Spleen (tissue), 11 donors: ENCODE results near the gene PRSS56. TPM values are rescaled to one million over a fixed set of nuclear protein-coding genes. Genes with fewer than 3 reads are reported as not detected.
"Not testable (repeated sequence)": the region's sequence is repeated elsewhere in the genome, so short reads cannot be mapped to it uniquely, and the experiment has no call there.

Source experiments
- DNase-seq: peaks from one replicate; pipeline ENCODE4 v3.0.0-alpha.2; 2020
- H3K27ac ChIP-seq, 8 donors: fragments of 200-600 bp; sonication (generic) in 7 of 8; 1 replicate in 4 of 8; 2 replicates in 4 of 8; pipeline versions ENCODE4 v1.5.0 to v1.8.0; 2016 to 2021; ENCODE audit warnings: inconsistent platforms in 4 of 8, mild to moderate bottlenecking in 4 of 8, moderate library complexity in 1 of 8
- H3K27me3 ChIP-seq, 7 donors: fragments of 200-600 bp; sonication (generic) in 6 of 7; replicated peaks in 1 of 7; 1 replicate in 4 of 7; 2 replicates in 3 of 7; pipeline versions ENCODE4 v1.5.0 to v1.8.0; 2016 to 2021; ENCODE audit warnings: inconsistent platforms in 3 of 7, mild to moderate bottlenecking in 1 of 7
- H3K36me3 ChIP-seq, 6 donors: fragments of 200-600 bp; sonication (generic) in 5 of 6; 1 replicate in 4 of 6; 2 replicates in 2 of 6; pipeline versions ENCODE4 v1.5.0 to v1.8.0; 2016 to 2021; ENCODE audit warnings: inconsistent platforms in 2 of 6
- H3K4me1 ChIP-seq, 6 donors: fragments of 200-600 bp; sonication (generic) in 5 of 6; 1 replicate in 3 of 6; 2 replicates in 3 of 6; pipeline versions ENCODE4 v1.5.0 to v1.8.0; 2016 to 2021; ENCODE audit warnings: inconsistent platforms in 3 of 6
- H3K4me3 ChIP-seq, 8 donors: fragments of 200-600 bp; sonication (generic) in 7 of 8; 1 replicate in 4 of 8; 2 replicates in 4 of 8; pipeline versions ENCODE4 v1.5.0 to v1.8.0; 2016 to 2021; ENCODE audit warnings: inconsistent platforms in 4 of 8, mild to moderate bottlenecking in 4 of 8, moderate library complexity in 2 of 8
- H3K9me3 ChIP-seq, 8 donors: fragments of 200-600 bp; sonication (generic) in 7 of 8; 1 replicate in 4 of 8; 2 replicates in 4 of 8; pipeline versions ENCODE4 v1.5.0 to v1.8.0; 2016 to 2021; ENCODE audit warnings: inconsistent platforms in 4 of 8
- POLR2A ChIP-seq, 3 donors: fragments of 450-650 bp; IDR thresholded peaks; one replicate each; pipeline ENCODE4 v1.5.1; 2017; ENCODE audit warnings: antibody characterized with exemption in 3 of 3, mild to moderate bottlenecking in 1 of 3
- POLR2AphosphoS5 ChIP-seq, 3 donors: sonication (generic); formaldehyde crosslinking; IDR thresholded peaks; one replicate each; pipeline ENCODE4 v1.5.1; 2017; ENCODE audit warnings: antibody characterized with exemption in 3 of 3
- WGBS, 5 donors: extraction: QIAGEN DNeasy Blood & Tissue Kit in 3 of 5; methylation state at CpG; one replicate each; pipeline versions ENCODE4 v1.1.5 to v1.1.7; 2013 to 2018; 5-methylcytosine and 5-hydroxymethylcytosine counted together
- intact Hi-C: fragments of 100-400 bp; cut with DNase I; formaldehyde crosslinking; loops from one replicate; pipeline ENCODE4 v1.15.0; 2023; ENCODE audit warnings: low total_unique reads
- polyA plus RNA-seq, 3 donors: library from polyadenylated mRNA; stranded (reverse); fragments of 200-250 nt; gene quantifications; one replicate each; pipeline ENCODE4 v1.2.1, GENCODE V29; 2013
- total RNA-seq, 7 donors: library from RNA; depleted of rRNA in 3 of 7; stranded (reverse); fragments of >200 nt in 3 of 7; fragmentation: NEBNext Ultra II Directional in 4 of 7; extraction: Animal tissue kit (Norgen Biotek cat#: 25700) in 4 of 7; gene quantifications; one replicate each; pipeline versions ENCODE4 v1.1.0 to v1.2.1, GENCODE V29; 2016 to 2021
- TF ChIP-seq, protein P1 (sequence below), 11 experiments: fragments of 200-600 bp in 7 of 11; fragments of 450-650 bp in 4 of 11; sonication (generic) in 4 of 11; IDR thresholded peaks in 8 of 11; conservative IDR thresholded peaks in 3 of 11; 1 replicate in 7 of 11; 2 replicates in 4 of 11; pipeline versions ENCODE4 v1.4.0 to v1.8.0; 2016 to 2021; ENCODE audit warnings: antibody characterized with exemption in 11 of 11, inconsistent platforms in 4 of 11, mild to moderate bottlenecking in 1 of 11
- donor health status: healthy with polysubstance abuse.
- donor health status: DM: no; HTN: no; CAD: no; lungs with moderate emphysema.
- donor health status: DM: no; HTN: no; CAD: no.
- donor health status: Bipolar disorder and iron deficiency.
- donor health status: healthy.
- donor health status: DM: no; HTN: no; CAD: no.
- donor health status: DM: yes; HTN: yes; CAD: no.

PRSS56 gene
- total and polyA plus RNA-seq, 10 donors = 0.04 to 0.13 TPM; not detected in 8

DNA sequence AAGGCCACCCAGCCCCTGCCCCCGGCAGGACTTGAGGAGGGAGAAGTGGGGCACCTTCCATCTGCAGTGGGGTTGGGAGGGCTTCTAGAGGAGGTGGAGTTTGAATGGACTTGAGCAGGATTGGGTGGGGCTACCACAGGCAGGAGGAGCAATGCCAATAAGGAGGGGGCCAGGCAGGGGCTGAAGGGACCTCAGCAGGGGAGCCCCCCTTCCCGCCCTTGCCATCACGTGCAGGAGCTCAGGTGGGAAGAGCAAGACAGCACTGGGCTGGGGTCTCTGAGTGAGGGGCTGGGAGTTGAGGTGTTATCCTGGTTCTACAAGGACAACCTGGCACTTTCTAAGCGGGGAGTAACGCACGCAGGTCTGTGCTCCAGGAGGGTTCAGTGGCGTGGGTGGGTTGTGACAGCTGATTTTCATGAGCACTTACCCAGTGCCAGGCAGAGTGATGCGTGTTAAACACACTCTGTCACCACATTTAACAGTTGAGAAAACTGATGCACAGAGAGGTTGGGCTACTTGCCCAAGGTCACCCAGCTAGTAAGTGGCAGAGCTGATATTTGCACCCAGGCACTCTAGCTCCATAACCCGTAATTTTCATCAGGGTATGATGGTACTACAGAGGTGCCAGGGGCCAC is 10.6 kb downstream of the PRSS56 start:
- peak; percentile 56 for DNase-seq
- Histone ChIP-seq H3K27ac (no peak overlapping the region), H3K9me3 (peaks cover 0 to under 1% (median 0%) of the 10 kb centered on the region in 8 donors), H3K36me3 (no peaks in the 10 kb centered on the region), H3K4me1 (peaks cover 0 to under 1% (median 0%) of the 10 kb centered on the region in 6 donors), H3K27me3 (peaks cover 0 to 94% (median 9%) of the 10 kb centered on the region in 7 donors), H3K4me3 (no peak overlapping the region)
- TF ChIP-seq, protein P1, sequence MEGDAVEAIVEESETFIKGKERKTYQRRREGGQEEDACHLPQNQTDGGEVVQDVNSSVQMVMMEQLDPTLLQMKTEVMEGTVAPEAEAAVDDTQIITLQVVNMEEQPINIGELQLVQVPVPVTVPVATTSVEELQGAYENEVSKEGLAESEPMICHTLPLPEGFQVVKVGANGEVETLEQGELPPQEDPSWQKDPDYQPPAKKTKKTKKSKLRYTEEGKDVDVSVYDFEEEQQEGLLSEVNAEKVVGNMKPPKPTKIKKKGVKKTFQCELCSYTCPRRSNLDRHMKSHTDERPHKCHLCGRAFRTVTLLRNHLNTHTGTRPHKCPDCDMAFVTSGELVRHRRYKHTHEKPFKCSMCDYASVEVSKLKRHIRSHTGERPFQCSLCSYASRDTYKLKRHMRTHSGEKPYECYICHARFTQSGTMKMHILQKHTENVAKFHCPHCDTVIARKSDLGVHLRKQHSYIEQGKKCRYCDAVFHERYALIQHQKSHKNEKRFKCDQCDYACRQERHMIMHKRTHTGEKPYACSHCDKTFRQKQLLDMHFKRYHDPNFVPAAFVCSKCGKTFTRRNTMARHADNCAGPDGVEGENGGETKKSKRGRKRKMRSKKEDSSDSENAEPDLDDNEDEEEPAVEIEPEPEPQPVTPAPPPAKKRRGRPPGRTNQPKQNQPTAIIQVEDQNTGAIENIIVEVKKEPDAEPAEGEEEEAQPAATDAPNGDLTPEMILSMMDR (IDR thresholded peaks at IDR 0.05 in 8 of 11, conservative IDR thresholded peaks at IDR 0.05 in 3 of 11) = no peak
- TF ChIP-seq POLR2A (IDR thresholded peaks at IDR 0.05) (no peak), POLR2AphosphoS5 (IDR thresholded peaks at IDR 0.05) (no peak)
- WGBS, 5 donors = 76 to 91% (median 81%) methylated on average over 8 to 9 of the region's 9 CpGs
- intact Hi-C loops = no loop called here

DNA sequence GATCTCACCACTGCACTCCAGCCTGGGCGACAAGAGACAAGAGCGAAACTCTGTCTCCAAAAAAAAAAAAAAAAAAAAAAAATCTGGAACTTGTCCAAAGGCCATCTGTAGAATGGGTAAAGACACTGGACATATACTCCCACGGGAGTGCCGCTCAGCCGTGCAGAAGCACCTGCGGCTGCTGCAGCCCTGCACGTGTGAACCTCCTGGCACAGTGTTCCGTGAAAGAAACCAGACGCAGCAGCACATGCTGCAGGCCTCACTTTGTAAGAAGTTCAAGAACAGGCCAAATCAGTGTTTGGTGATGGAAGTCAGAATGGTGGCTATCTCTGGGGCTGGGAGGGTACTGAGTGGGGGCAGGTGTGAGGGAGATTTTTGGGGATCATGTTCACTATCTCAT is 12.2 kb downstream of the PRSS56 start:
- Histone ChIP-seq H3K27ac (no peak overlapping the region), H3K9me3 (peaks cover 0 to 10% (median 6%) of the 10 kb centered on the region in 8 donors), H3K4me3 (no peak overlapping the region), H3K4me1 (no peaks in the 10 kb centered on the region), H3K36me3 (no peaks in the 10 kb centered on the region), H3K27me3 (peaks cover 0 to 94% (median 12%) of the 10 kb centered on the region in 7 donors)
- peak; percentile 30 for DNase-seq
- 72 to 83% (median 74%) methylated on average over 9 of the region's 9 CpGs for whole genome bisulfite sequencing, 5 donors
- TF ChIP-seq, protein P1 (IDR thresholded peaks at IDR 0.05 in 8 of 11, conservative IDR thresholded peaks at IDR 0.05 in 3 of 11) = no peak
- TF ChIP-seq POLR2AphosphoS5 (IDR thresholded peaks at IDR 0.05) (no peak), POLR2A (IDR thresholded peaks at IDR 0.05) (no peak)
- intact Hi-C loops = no loop called here

- H3K36me3 ChIP-seq, H3K4me3 ChIP-seq, H3K27ac ChIP-seq, intact Hi-C loops, H3K4me1 ChIP-seq: not testable (repeated sequence)
- WGBS, 5 donors = 81 to 95% (median 88%) methylated on average over 7 of the region's 7 CpGs
- peak; percentile 52 for DNase-seq
- peaks cover 0 to 94% (median 12%) of the 10 kb centered on the region in 7 donors for H3K27me3 ChIP-seq
- peaks cover 0 to 10% (median 6%) of the 10 kb centered on the region in 8 donors for H3K9me3 ChIP-seq
Observed at GRCh38 chr2:232532821-232533220, 12.6 kb downstream of the PRSS56 start.

DNA sequence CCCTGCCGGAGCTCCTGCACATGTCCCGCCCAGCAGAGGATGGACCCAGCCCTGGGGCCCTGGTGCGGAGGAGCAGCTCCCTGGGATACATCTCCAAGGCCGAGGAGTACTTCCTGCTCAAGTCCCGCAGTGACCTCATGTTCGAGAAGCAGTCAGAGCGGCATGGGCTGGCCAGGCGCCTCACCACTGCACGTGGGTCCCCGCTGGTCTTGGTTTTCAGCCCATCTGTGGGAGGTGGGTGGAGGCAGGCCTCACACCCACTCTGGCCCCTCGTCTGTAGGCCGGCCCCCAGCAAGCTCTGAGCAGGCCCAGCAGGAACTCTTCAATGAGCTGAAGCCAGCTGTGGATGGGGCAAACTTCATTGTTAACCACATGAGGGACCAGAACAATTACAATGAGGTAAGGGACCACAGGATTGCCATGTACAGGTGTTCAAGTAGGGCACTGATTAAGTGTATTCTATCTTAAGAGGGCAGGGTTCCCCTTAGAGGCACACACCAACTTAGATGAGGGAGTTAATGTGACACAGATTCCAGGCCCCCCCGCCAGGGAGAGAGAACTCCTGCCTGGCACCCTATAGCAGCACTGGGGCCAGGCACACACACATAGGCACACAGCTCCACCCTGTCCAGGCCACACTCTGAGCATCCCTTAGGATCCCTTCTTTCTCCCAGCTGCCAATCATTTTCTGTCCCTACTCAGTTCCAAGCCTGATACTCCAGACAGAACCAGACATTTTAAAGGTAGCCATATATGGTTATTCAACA is 13.9 kb downstream of the PRSS56 start:
- DNase-seq = peak; percentile 69
- peaks cover 0 to 6% (median 0%) of the 10 kb centered on the region in 6 donors for H3K4me1 ChIP-seq

More for the DNA sequence above, 13.9 kb downstream of the PRSS56 start:
- H3K9me3 ChIP-seq = peaks cover 0 to 10% (median 6%) of the 10 kb centered on the region in 8 donors
- no peak overlapping the region for H3K4me3 ChIP-seq
- 61 to 88% (median 72%) methylated on average over 1 to 13 of the region's 13 CpGs for WGBS, 5 donors
- intact Hi-C loops = no loop called here
- peaks cover 0 to 88% (median 12%) of the 10 kb centered on the region in 7 donors for H3K27me3 ChIP-seq
- H3K27ac ChIP-seq = no peak overlapping the region
- TF ChIP-seq, protein P1 (IDR thresholded peaks at IDR 0.05 in 8 of 11, conservative IDR thresholded peaks at IDR 0.05 in 3 of 11) = no peak
- TF ChIP-seq POLR2AphosphoS5 (IDR thresholded peaks at IDR 0.05) (no peak), POLR2A (IDR thresholded peaks at IDR 0.05) (no peak)
- no peaks in the 10 kb centered on the region for H3K36me3 ChIP-seq
